Vagina (tissue), 2 donors: ENCODE measurements around the gene POLRMT. TPM values are rescaled to one million over a fixed set of nuclear protein-coding genes. Genes with fewer than 3 reads are reported as not detected.

Experiments
- DNase-seq, 2 donors: peaks; one replicate each; pipeline ENCODE4 v3.0.0-alpha.2; 2017; ENCODE audit errors: extremely low spot score in 2 of 2
- H3K27ac ChIP-seq: fragments of 200-600 bp; sonication (generic); one replicate; pipeline ENCODE4 v1.5.1; 2019
- H3K27me3 ChIP-seq: fragments of 200-600 bp; sonication (generic); one replicate; pipeline ENCODE4 v1.5.1; 2019
- H3K36me3 ChIP-seq, 2 donors: fragments of 200-600 bp; sonication (generic); one replicate each; pipeline ENCODE4 v1.5.1; 2017 to 2019
- H3K4me1 ChIP-seq: fragments of 200-600 bp; sonication (generic); one replicate; pipeline ENCODE4 v1.5.1; 2019
- H3K4me3 ChIP-seq, 2 donors: fragments of 200-600 bp; sonication (generic); 1 replicate in 1 of 2; 2 replicates in 1 of 2; pipeline ENCODE4 v1.5.1; 2016 to 2019
- H3K9me3 ChIP-seq: fragments of 200-600 bp; sonication (generic); one replicate; pipeline ENCODE4 v1.5.1; 2019
- CTCF ChIP-seq, 3 experiments: fragments of 450-650 bp in 2 of 3; fragments of 200-600 bp in 1 of 3; sonication (generic) in 1 of 3; IDR thresholded peaks; one replicate each; pipeline ENCODE4 v1.5.1; 2017 to 2019; ENCODE audit warnings: antibody characterized with exemption in 3 of 3, mild to moderate bottlenecking in 2 of 3, moderate library complexity in 2 of 3
- POLR2A ChIP-seq, 2 donors: fragments of 450-650 bp; IDR thresholded peaks; one replicate each; pipeline ENCODE4 v1.6.1; 2017; ENCODE audit warnings: antibody characterized with exemption in 2 of 2, mild to moderate bottlenecking in 2 of 2, moderate library complexity in 2 of 2
- POLR2AphosphoS5 ChIP-seq, 2 donors: sonication (generic); formaldehyde crosslinking; IDR thresholded peaks; one replicate each; pipeline ENCODE4 v1.9.0; 2017; ENCODE audit warnings: antibody characterized with exemption in 2 of 2, mild to moderate bottlenecking in 2 of 2, low read depth in 1 of 2; ENCODE audit not compliant: insufficient read depth in 1 of 2
- intact Hi-C: fragments of 100-400 bp; cut with DNase I; formaldehyde crosslinking; loops from one replicate; pipeline ENCODE4 v1.15.1; 2023
- total RNA-seq: library from RNA; depleted of rRNA; stranded (reverse); fragments of >200 nt; gene quantifications from one replicate; pipeline ENCODE4 v1.2.3, GENCODE V29; 2016

POLRMT gene
- total RNA-seq, 1 donor from 2014 or later, result 33.9 TPM

- TF ChIP-seq POLR2AphosphoS5 (IDR thresholded peaks at IDR 0.05; ENCODE audit: insufficient read depth in 1 of 2, low read depth in 1 of 2) (no peak), CTCF (IDR thresholded peaks at IDR 0.05) (no peak), POLR2A (IDR thresholded peaks at IDR 0.05) (no peak)
- Histone ChIP-seq H3K4me1 (no peaks in the 10 kb centered on the region), H3K9me3 (no peaks in the 10 kb centered on the region), H3K27ac (no peak overlapping the region), H3K27me3 (no peaks in the 10 kb centered on the region), H3K36me3 (peaks cover 0 to 61% of the 10 kb centered on the region in 2 donors), H3K4me3 (no peak overlapping the region)
- intact Hi-C loops, result no loop called here
- DNase-seq, result no peak
Measured at GRCh38 chr19:647566-648284, 14.4 kb upstream of the POLRMT start.

DNA sequence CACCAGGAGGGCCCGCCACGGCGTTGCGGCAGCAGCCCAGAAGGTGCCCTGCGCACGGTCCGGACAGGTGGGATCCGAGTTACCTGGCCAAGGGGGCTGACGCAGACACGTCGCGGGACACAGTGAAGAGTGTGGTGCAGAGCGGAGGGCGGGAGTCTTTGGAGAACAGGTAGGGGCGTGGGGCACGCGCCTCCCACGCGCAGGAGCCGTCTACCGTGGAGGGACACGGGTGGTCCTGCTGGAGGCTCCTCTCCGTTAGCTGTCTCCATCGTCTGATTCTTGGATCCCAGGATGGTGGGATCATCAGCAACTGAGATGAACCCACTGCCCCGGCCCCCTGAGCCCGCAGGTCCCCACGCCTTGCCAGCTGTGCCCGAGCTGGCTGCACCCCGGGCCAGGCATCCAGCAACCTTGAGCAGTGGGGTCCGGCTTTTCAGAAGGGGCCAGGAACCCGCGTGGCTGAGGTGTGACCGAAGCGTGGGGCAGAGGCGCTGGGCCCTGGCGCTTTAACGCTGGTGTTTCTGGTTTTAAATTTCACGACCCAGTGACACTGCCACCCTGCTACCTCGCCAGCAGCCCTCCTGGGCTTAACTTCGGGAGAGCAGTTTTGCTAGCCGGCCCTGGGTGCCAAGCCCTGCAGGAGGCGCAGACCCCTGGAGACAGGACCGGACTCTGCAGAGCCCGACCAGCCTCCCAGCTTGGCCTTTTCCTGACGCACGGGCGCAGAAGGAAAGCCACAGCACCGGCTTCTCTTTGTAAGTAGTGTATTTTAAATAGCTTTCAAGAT is 13.6 kb upstream of the POLRMT start:
- no peaks in the 10 kb centered on the region for H3K27me3 ChIP-seq
- no peak for DNase-seq
- peaks cover 0 to 60% of the 10 kb centered on the region in 2 donors for H3K36me3 ChIP-seq
- no peaks in the 10 kb centered on the region for H3K4me1 ChIP-seq
- H3K4me3 ChIP-seq, result no peak overlapping the region
- no peak overlapping the region for H3K27ac ChIP-seq
- intact Hi-C loops, result no loop called here
- TF ChIP-seq POLR2AphosphoS5 (IDR thresholded peaks at IDR 0.05; ENCODE audit: insufficient read depth in 1 of 2, low read depth in 1 of 2) (no peak), POLR2A (IDR thresholded peaks at IDR 0.05) (no peak), CTCF (IDR thresholded peaks at IDR 0.05) (no peak)
- H3K9me3 ChIP-seq, result no peaks in the 10 kb centered on the region

DNA sequence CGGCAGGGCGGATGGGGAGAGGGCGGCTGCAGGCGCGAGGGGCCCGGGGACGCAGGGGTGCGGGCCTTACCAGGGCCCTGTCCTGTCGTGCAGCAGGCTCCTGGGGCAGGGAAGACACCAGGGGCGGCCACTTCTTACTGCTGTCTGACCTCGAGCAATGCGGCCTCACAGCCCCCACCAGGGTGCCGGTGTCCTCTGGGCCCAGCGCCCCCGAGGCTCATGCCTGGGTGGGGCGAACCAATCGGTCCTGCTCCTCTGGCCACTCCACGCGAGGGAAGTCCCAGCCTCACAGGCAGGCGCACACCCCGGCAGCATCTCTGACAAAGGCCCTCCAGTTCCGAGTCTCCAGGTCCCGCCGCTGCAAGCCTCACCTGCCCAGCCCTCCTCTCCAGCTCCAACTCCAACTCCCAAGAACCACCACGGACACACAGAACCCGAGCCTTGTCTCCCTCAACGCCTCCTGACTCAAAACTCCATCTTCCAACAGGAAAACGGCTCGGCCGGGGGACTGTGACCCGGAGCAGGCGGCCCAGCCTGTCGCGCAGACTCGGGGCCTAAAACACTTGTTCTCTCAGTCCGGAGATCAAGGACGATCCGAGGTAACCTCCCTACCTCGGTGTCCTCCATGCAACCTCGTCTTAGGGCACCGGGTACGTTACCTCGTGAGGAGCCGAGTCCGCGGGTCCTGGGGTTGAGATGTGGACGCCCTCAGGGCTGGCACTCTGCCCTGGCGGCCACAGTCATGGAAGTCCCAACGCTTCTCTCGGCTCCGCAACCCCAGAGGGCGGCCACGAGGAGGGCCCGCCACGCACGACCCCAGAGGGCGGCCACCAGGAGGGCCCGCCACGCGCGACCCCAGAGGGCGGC is 12.8 kb upstream of the POLRMT start:
- no peaks in the 10 kb centered on the region for H3K27me3 ChIP-seq
- no peak for TF ChIP-seq POLR2AphosphoS5 (IDR thresholded peaks at IDR 0.05; ENCODE audit: insufficient read depth in 1 of 2, low read depth in 1 of 2)
- no peak for TF ChIP-seq CTCF (IDR thresholded peaks at IDR 0.05)
- TF ChIP-seq POLR2A (IDR thresholded peaks at IDR 0.05), result no peak
- no peak overlapping the region for H3K4me3 ChIP-seq
- H3K9me3 ChIP-seq, result no peaks in the 10 kb centered on the region
- H3K4me1 ChIP-seq, result no peaks in the 10 kb centered on the region
- no peak overlapping the region for H3K27ac ChIP-seq
- DNase-seq, result no peak
- H3K36me3 ChIP-seq, result peaks cover 0 to 51% of the 10 kb centered on the region in 2 donors
- intact Hi-C loops, result no loop called here

DNA sequence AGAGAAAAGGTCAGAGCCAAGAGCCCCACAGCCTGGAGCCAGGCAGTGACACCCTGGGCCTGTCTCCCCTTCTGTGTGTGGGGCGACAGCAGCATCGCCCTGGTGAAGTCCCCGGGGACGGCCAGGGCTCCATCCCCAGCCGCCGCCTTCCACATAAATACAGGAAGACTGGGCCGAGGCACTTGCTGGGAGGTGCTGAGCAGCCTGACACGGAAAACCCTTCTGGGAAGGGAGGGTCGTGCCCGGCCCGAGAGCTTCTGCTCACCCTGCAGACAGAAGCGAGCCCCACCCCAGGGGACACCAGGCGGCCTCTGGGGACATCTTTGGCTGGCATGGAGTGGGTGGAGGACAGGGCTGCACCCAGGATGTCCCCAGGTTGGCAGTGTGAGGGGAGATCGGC is 11.5 kb upstream of the POLRMT start:
- Histone ChIP-seq H3K36me3 (peaks cover 0 to 40% of the 10 kb centered on the region in 2 donors), H3K9me3 (no peaks in the 10 kb centered on the region), H3K4me3 (no peak overlapping the region), H3K4me1 (peaks cover 7% of the 10 kb centered on the region), H3K27me3 (no peaks in the 10 kb centered on the region), H3K27ac (no peak overlapping the region)
- TF ChIP-seq POLR2A (IDR thresholded peaks at IDR 0.05), result no peak
- no peak for TF ChIP-seq CTCF (IDR thresholded peaks at IDR 0.05)
- no peak for TF ChIP-seq POLR2AphosphoS5 (IDR thresholded peaks at IDR 0.05; ENCODE audit: insufficient read depth in 1 of 2, low read depth in 1 of 2)
- no peak for DNase-seq
- intact Hi-C loops, result no loop called here
